GM12878 (cell line): Measurements from ENCODE around the gene GORASP1. TPM values are rescaled to one million over a fixed set of nuclear protein-coding genes. Genes with fewer than 3 reads are reported as not detected.

ENCODE experiments used
- ATAC-seq: fragments of 200-7000 bp; cut with Tn5 transposase; 3 replicates; pipeline ENCODE4 v1.9.1; 2020; ENCODE audit warnings: mild to moderate bottlenecking, moderate library complexity
- BruUV-seq: library from RNA; stranded (reverse); fragments of 400-500 nt; replicated peaks from 2 replicates; lab custom pipeline; 2021; lab: Mats Ljungman, UMichigan
- CTCF ChIA-PET: fragments of 300-600 bp; sonication (Branson Sonifier 250); formaldehyde crosslinking; extraction: SDS; loops from one replicate; lab custom pipeline; 2021; ENCODE audit warnings: inconsistent platforms; lab: Yijun Ruan, JAX
- POLR2A ChIA-PET: fragments of 350-600 bp; formaldehyde crosslinking; extraction: SDS; loops from one replicate; lab custom pipeline; 2021; ENCODE audit warnings: inconsistent platforms; lab: Charles Lee
- RAD21 ChIA-PET: fragments of 300-600 bp; sonication (Branson Sonifier 250); formaldehyde crosslinking; loops from one replicate; lab custom pipeline; 2023; ENCODE audit warnings: antibody characterized with exemption; ENCODE audit not compliant: unreplicated experiment; lab: Charles Lee
- SMC1A ChIA-PET: fragments of 300-600 bp; sonication (Branson Sonifier 250); formaldehyde crosslinking; loops from one replicate; lab custom pipeline; 2023; ENCODE audit not compliant: unreplicated experiment, uncharacterized antibody; lab: Charles Lee
- DNase-seq: peaks from one replicate; pipeline ENCODE4 v3.0.0-alpha.2; 2011; ENCODE audit warnings: low read depth, low spot score
- FAIRE-seq: peaks from 3 replicates; lab custom pipeline; 2011; peaks lifted over from hg19 to GRCh38; lab: Jason Lieb, UNC
- H2AFZ ChIP-seq: 2 replicates; pipeline ENCODE4 v1.6.0; 2011; ENCODE audit warnings: low read depth, low read length, control low read depth; ENCODE audit not compliant: control insufficient read depth
- H3K27ac ChIP-seq: 2 replicates; pipeline ENCODE4 v1.5.1; 2011; ENCODE audit warnings: control low read depth; ENCODE audit not compliant: control insufficient read depth, insufficient read depth
- H3K27me3 ChIP-seq, 2 experiments: replicated peaks in 1 of 2; 2 replicates each; pipeline versions ENCODE4 v1.6.0 to v1.6.1; 2011; ENCODE audit warnings: low read length in 1 of 2; ENCODE audit not compliant: control insufficient read depth in 2 of 2, insufficient read depth in 2 of 2
- H3K36me3 ChIP-seq, 2 experiments: 2 replicates each; pipeline ENCODE4 v1.5.1; 2011; ENCODE audit warnings: low read length in 1 of 2; ENCODE audit not compliant: control insufficient read depth in 2 of 2, insufficient read depth in 2 of 2
- H3K4me1 ChIP-seq: 2 replicates; pipeline ENCODE4 v1.6.1; 2011; ENCODE audit warnings: mild to moderate bottlenecking, low read length, moderate library complexity, mixed read lengths; ENCODE audit not compliant: control insufficient read depth, insufficient read depth
- H3K4me2 ChIP-seq: 2 replicates; pipeline ENCODE4 v1.6.0; 2011; ENCODE audit warnings: control low read depth; ENCODE audit not compliant: control insufficient read depth, insufficient read depth
- H3K4me3 ChIP-seq: fragments of 200-600 bp; sonication (generic); 2 replicates; pipeline ENCODE4 v1.5.1; 2016
- H3K79me2 ChIP-seq: 2 replicates; pipeline ENCODE4 v1.6.0; 2011; ENCODE audit warnings: low read length; ENCODE audit not compliant: control insufficient read depth, insufficient read depth
- H3K9ac ChIP-seq: 2 replicates; pipeline ENCODE4 v1.8.0; 2011; ENCODE audit warnings: low read length, control low read depth, mixed read lengths; ENCODE audit not compliant: control insufficient read depth, insufficient read depth
- H3K9me3 ChIP-seq: replicated peaks from 3 replicates; pipeline ENCODE4 v1.5.1; 2011; ENCODE audit warnings: mild to moderate bottlenecking, low read length; ENCODE audit not compliant: control insufficient read depth, insufficient read depth
- H4K20me1 ChIP-seq: 2 replicates; pipeline ENCODE4 v1.6.0; 2011; ENCODE audit not compliant: control insufficient read depth, insufficient read depth
- CEBPB ChIP-seq, 2 experiments: fragments of 150-350 bp in 1 of 2; IDR thresholded peaks; 2 replicates each; pipeline ENCODE4 v1.6.1; 2012 to 2014; ENCODE audit warnings: low read depth in 2 of 2, low read length in 2 of 2, borderline replicate concordance in 1 of 2, inconsistent platforms in 1 of 2
- IKZF2 ChIP-seq, 2 experiments: fragments of 450-650 bp; IDR thresholded peaks; 2 replicates each; pipeline ENCODE4 v1.6.1; 2017; ENCODE audit warnings: mild to moderate bottlenecking in 2 of 2, moderate library complexity in 2 of 2
- LARP7 ChIP-seq: fragments of 450-650 bp; IDR thresholded peaks from 2 replicates; pipeline ENCODE4 v1.6.1; 2017; ENCODE audit warnings: mild to moderate bottlenecking
- USF2 ChIP-seq: IDR thresholded peaks from 2 replicates; pipeline ENCODE4 v1.6.1; 2011; ENCODE audit warnings: low read depth, low read length, improper control_type of control experiment, borderline replicate concordance
- ZBTB40 ChIP-seq: fragments of 450-650 bp; IDR thresholded peaks from 2 replicates; pipeline ENCODE4 v1.6.1; 2016; ENCODE audit warnings: mild to moderate bottlenecking, moderate library complexity, borderline replicate concordance
- ZNF592 ChIP-seq: fragments of 450-650 bp; IDR thresholded peaks from 2 replicates; pipeline ENCODE4 v1.6.1; 2017; ENCODE audit warnings: mild to moderate bottlenecking, moderate library complexity
- WGBS: methylation state at CpG from one replicate; pipeline ENCODE4 v1.1.6; 2016; ENCODE audit warnings: low lambda C conversion rate; ENCODE audit not compliant: insufficient replicate concordance, insufficient coverage; ENCODE audit errors: missing lambda C conversion rate; 5-methylcytosine and 5-hydroxymethylcytosine counted together
- in situ Hi-C: fragments of 300-500 bp; cut with MboI; formaldehyde crosslinking; loops from 9 replicates; pipeline ENCODE4 v1.14.3; 2018; ENCODE audit warnings: mixed read lengths
- intact Hi-C: fragments of 100-400 bp; cut with micrococcal nuclease; formaldehyde crosslinking; loops from one replicate; pipeline ENCODE4 v1.14.2; 2022; ENCODE audit not compliant: unreplicated experiment
- polyA plus RNA-seq, 11 experiments: library from polyadenylated mRNA; depleted of rRNA in 4 of 11; unstranded in 6 of 11; stranded (reverse) in 5 of 11; fragments of >200 nt; fragmentation: Nextera tagmentation in 4 of 11; fragmentation: Illumina TruSeq in 1 of 11; extraction: Ambion mirVana in 4 of 11; extraction: Trizol in 1 of 11; gene quantifications; 1 replicate in 1 of 11; 2 replicates in 10 of 11; pipeline versions ENCODE4 v1.2.1 to v1.2.3, GENCODE V29; 2011 to 2016; ENCODE audit warnings: inconsistent platforms in 2 of 11, missing spikeins in 2 of 11, low read depth in 1 of 11
- total RNA-seq, 4 experiments: library from RNA; depleted of rRNA in 3 of 4; stranded (reverse); fragments of >200 nt in 3 of 4; fragmentation: Illumina TruSeq in 1 of 4; extraction: Trizol in 1 of 4; gene quantifications; 2 replicates each; pipeline versions ENCODE4 v1.2.1 to v1.2.3, GENCODE V29; 2013 to 2021

Gene GORASP1
- total and polyA plus RNA-seq, 10 of the 15 experiments (the other 5 are each of a cell fraction or from before 2014, with no cell fraction given), result 3.6 to 32.7 (median 23.2) TPM

GRCh38 chr3:39082666-39083313, 24.6 kb downstream of the GORASP1 start:
- no peaks in the 10 kb centered on the region for H3K79me2 ChIP-seq
- POLR2A ChIA-PET, result no interaction called here
- BruUV-seq, result no TSS peak
- no peak for ATAC-seq
- no peaks in the 10 kb centered on the region for H4K20me1 ChIP-seq
- no peak overlapping the region for H3K9ac ChIP-seq
- H3K4me3 ChIP-seq, result no peak overlapping the region
- no peak overlapping the region for H3K27ac ChIP-seq
- in situ Hi-C loops, result no loop called here
- 0 out of 2 replicates have a peak, but pooled peaks cover 2% of the 10 kb centered on the region for H3K4me1 ChIP-seq
- intact Hi-C loops, result no loop called here
- no peaks in the 10 kb centered on the region for H3K27me3 ChIP-seq
- no peak overlapping the region for H3K4me2 ChIP-seq
- TF ChIP-seq CEBPB (IDR thresholded peaks at IDR 0.05; ENCODE audit: borderline replicate concordance in 1 of 2, low read depth in 2 of 2, low read length in 2 of 2), result no peak
- SMC1A ChIA-PET, result interaction anchor here (0.9 to 2.6 kb wide), 2 partner anchors 13 to 205 kb away, joined by 3 to 8 read pairs; no protein-coding TSS in a partner anchor
- no peak for FAIRE-seq
- WGBS, result 97% methylated on average over 4 of the region's 4 CpGs
- H2AFZ ChIP-seq, result no peak overlapping the region
- H3K9me3 ChIP-seq, result no peaks in the 10 kb centered on the region
- CTCF ChIA-PET, result no interaction called here
- H3K36me3 ChIP-seq, result peaks cover 3 to 13% of the 10 kb centered on the region in 2 experiments; a peak in 3 of 4 replicates
- RAD21 ChIA-PET, result no interaction called here
- no peak for DNase-seq

GRCh38 chr3:39080026-39080425, 27.4 kb downstream of the GORASP1 start:
- ChIA-PET RAD21 (interaction anchor here (0.8 to 1.0 kb wide), 4 partner anchors 11 to 208 kb away, joined by 3 to 4 read pairs (median 3); no protein-coding TSS in a partner anchor), CTCF (interaction anchor here (0.8 to 3.2 kb wide), 6 partner anchors 8 to 212 kb away, joined by 3 to 11 read pairs (median 3); no protein-coding TSS in a partner anchor), SMC1A (interaction anchor here (1.3 to 2.6 kb wide), 3 partner anchors 9 to 50 kb away, joined by 3 to 8 read pairs (median 5); no protein-coding TSS in a partner anchor), POLR2A (no interaction called here)
- FAIRE-seq (no peak), DNase-seq (no peak), ATAC-seq (no peak)
- Histone ChIP-seq H3K4me1 (no peaks in the 10 kb centered on the region), H3K36me3 (peaks cover 3 to 13% of the 10 kb centered on the region in 2 experiments), H3K79me2 (no peaks in the 10 kb centered on the region), H3K27me3 (no peaks in the 10 kb centered on the region), H3K4me2 (no peak overlapping the region), H3K4me3 (no peak overlapping the region), H3K27ac (no peak overlapping the region), H4K20me1 (no peaks in the 10 kb centered on the region), H3K9ac (no peak overlapping the region), H2AFZ (no peak overlapping the region), H3K9me3 (no peaks in the 10 kb centered on the region)
- BruUV-seq, result no TSS peak
- in situ Hi-C loops, result no loop called here
- intact Hi-C loops, result no loop called here
- TF ChIP-seq ZBTB40 (no peak), LARP7 (no peak), ZNF592 (no peak), USF2 (no peak), IKZF2 (IDR thresholded peaks at IDR 0.05) (no peak)
